GM21381 (cell line): Measurements from ENCODE around the gene PLCH1.

Experiments
- ATAC-seq: cut with Tn5 transposase; IDR thresholded peaks from one replicate; pipeline ENCODE4 v1.9.1; 2021; ENCODE audit warnings: mild to moderate bottlenecking, moderate library complexity; ENCODE audit not compliant: unreplicated experiment

The PLCH1 gene

GRCh38 chr3:155744626-155745324 lies at the start of gene PLCH1:
PLCH1 (minus strand) TSS chr3:155745071; CDS start chr3:155704224, 40,847 bp downstream.
- ATAC-seq = peak; percentile 49

GRCh38 chr3:155792532-155792931 lies 47.7 kb upstream of the PLCH1 start:
- no peak for ATAC-seq

GRCh38 chr3:155791190-155791589 lies 46.3 kb upstream of the PLCH1 start:
- no peak for ATAC-seq

GRCh38 chr3:155790272-155790925 lies 45.5 kb upstream of the PLCH1 start:
- no peak for ATAC-seq

GRCh38 chr3:155785662-155786295 lies 40.9 kb upstream of the PLCH1 start:
- no peak for ATAC-seq

GRCh38 chr3:155782390-155782953 lies 37.6 kb upstream of the PLCH1 start:
- ATAC-seq = no peak

- ATAC-seq = no peak
These were observed 35.4 kb upstream of the PLCH1 start for GRCh38 chr3:155780291-155780690.

GRCh38 chr3:155778462-155778861 lies 33.6 kb upstream of the PLCH1 start:
- no peak for ATAC-seq

- no peak for ATAC-seq
These were observed 27.9 kb upstream of the PLCH1 start for GRCh38 chr3:155772801-155773200.

GRCh38 chr3:155771126-155771525 lies 26.3 kb upstream of the PLCH1 start:
- ATAC-seq = no peak

- no peak for ATAC-seq
These were observed 21.3 kb upstream of the PLCH1 start for GRCh38 chr3:155766206-155766605.

- ATAC-seq = no peak
These were observed 19.1 kb upstream of the PLCH1 start for GRCh38 chr3:155763870-155764463.

- no peak for ATAC-seq
These were observed 15.8 kb upstream of the PLCH1 start for GRCh38 chr3:155760653-155761052.

- ATAC-seq = no peak
These were observed 12.7 kb upstream of the PLCH1 start for GRCh38 chr3:155757577-155757976.

- no peak for ATAC-seq
These were observed 8.3 kb upstream of the PLCH1 start for GRCh38 chr3:155753038-155753639.

- no peak for ATAC-seq
These were observed 3.9 kb upstream of the PLCH1 start for GRCh38 chr3:155748611-155749365.

- no peak for ATAC-seq
These were observed 3.0 kb upstream of the PLCH1 start for GRCh38 chr3:155747946-155748290.

- ATAC-seq = no peak
These were observed 2.5 kb upstream of the PLCH1 start for GRCh38 chr3:155747286-155747945.

GRCh38 chr3:155746703-155747102 lies 1.8 kb upstream of the PLCH1 start:
- ATAC-seq = no peak
